ENCODE data around the gene CD70. TPM values are rescaled to one million over a fixed set of nuclear protein-coding genes. Genes with fewer than 3 reads are reported as not detected.
"Not testable (repeated sequence)": the region's sequence is repeated elsewhere in the genome, so short reads cannot be mapped to it uniquely, and the experiment has no call there.

The CD70 gene
- polyA plus RNA-seq, 1 donor (not counting 4 experiments of a cell fraction or from before 2014, with no cell fraction given): 0.22 TPM

GRCh38 chr19:6610934-6611852, 20.2 kb upstream of the CD70 start:
- Histone ChIP-seq H3K27ac (ENCODE audit: control insufficient read depth, insufficient read depth, low read length) (peak overlapping the region; percentile 10), H3K79me2 (ENCODE audit: control insufficient read depth, insufficient read depth, low read length) (no peaks in the 10 kb centered on the region), H3K4me3 (ENCODE audit: control insufficient read depth in 2 of 3, extremely low read depth in 1 of 3, insufficient read depth in 2 of 3, low read depth in 1 of 3, low read length in 3 of 3) (no peak overlapping the region), H4K20me1 (ENCODE audit: control insufficient read depth, extremely low read depth, insufficient read depth, low read length) (no peaks in the 10 kb centered on the region), H3K4me1 (ENCODE audit: control insufficient read depth, extremely low read depth, insufficient read depth, low read length) (peaks cover 12% of the 10 kb centered on the region), H3K27me3 (ENCODE audit: control insufficient read depth, extremely low read depth, insufficient read depth, low read length) (no peaks in the 10 kb centered on the region), H3K9me1 (ENCODE audit: control insufficient read depth, extremely low read depth, insufficient read depth, low read length) (no peaks in the 10 kb centered on the region), H3K36me3 (ENCODE audit: control insufficient read depth in 2 of 2, extremely low read depth in 1 of 2, insufficient read depth in 2 of 2, low read length in 2 of 2) (no peaks in the 10 kb centered on the region), H3K9ac (ENCODE audit: control insufficient read depth, extremely low read depth, insufficient read depth, low read length) (no peak overlapping the region), H3K9me3 (ENCODE audit: control insufficient read depth, low read depth, low read length) (no peaks in the 10 kb centered on the region), H3K4me2 (ENCODE audit: control insufficient read depth, extremely low read depth, insufficient read depth, low read depth, low read length) (peak overlapping the region; percentile 9), H2AFZ (ENCODE audit: control insufficient read depth, low read length) (no peak overlapping the region)
- FAIRE-seq (peak; percentile 71), DNase-seq (ENCODE audit: low read depth, low spot score) (peak; percentile 58)
- dilution Hi-C loops (cut with MboI; ENCODE audit: extremely low pct_ligation_motif_present, low sequenced_read_pairs): no loop called here
- TF ChIP-seq CTCF (optimal IDR thresholded peaks at IDR 0.05 in 1 of 3, IDR thresholded peaks at IDR 0.05 in 1 of 3, conservative IDR thresholded peaks at IDR 0.05 in 1 of 3; ENCODE audit: extremely low read depth in 1 of 3, insufficient read depth in 2 of 3, low read length in 3 of 3) (no peak), EZH2 (IDR thresholded peaks at IDR 0.05; ENCODE audit: low read length) (no peak)

- Histone ChIP-seq H3K4me2 (ENCODE audit: control insufficient read depth, extremely low read depth, insufficient read depth, low read depth, low read length) (no peak overlapping the region), H3K9ac (ENCODE audit: control insufficient read depth, extremely low read depth, insufficient read depth, low read length) (no peak overlapping the region), H3K4me3 (ENCODE audit: control insufficient read depth in 2 of 3, extremely low read depth in 1 of 3, insufficient read depth in 2 of 3, low read depth in 1 of 3, low read length in 3 of 3) (no peak overlapping the region), H3K27ac (ENCODE audit: control insufficient read depth, insufficient read depth, low read length) (no peak overlapping the region), H2AFZ (ENCODE audit: control insufficient read depth, low read length) (no peak overlapping the region), H3K36me3 (ENCODE audit: control insufficient read depth in 2 of 2, extremely low read depth in 1 of 2, insufficient read depth in 2 of 2, low read length in 2 of 2) (no peaks in the 10 kb centered on the region), H3K4me1 (ENCODE audit: control insufficient read depth, extremely low read depth, insufficient read depth, low read length) (peaks cover 10% of the 10 kb centered on the region), H3K79me2 (ENCODE audit: control insufficient read depth, insufficient read depth, low read length) (no peaks in the 10 kb centered on the region), H4K20me1 (ENCODE audit: control insufficient read depth, extremely low read depth, insufficient read depth, low read length) (no peaks in the 10 kb centered on the region), H3K27me3 (ENCODE audit: control insufficient read depth, extremely low read depth, insufficient read depth, low read length) (no peaks in the 10 kb centered on the region), H3K9me1 (ENCODE audit: control insufficient read depth, extremely low read depth, insufficient read depth, low read length) (no peaks in the 10 kb centered on the region), H3K9me3 (ENCODE audit: control insufficient read depth, low read depth, low read length) (no peaks in the 10 kb centered on the region)
- DNase-seq (ENCODE audit: low read depth, low spot score) (no peak), FAIRE-seq (no peak)
- TF ChIP-seq CTCF (optimal IDR thresholded peaks at IDR 0.05 in 1 of 3, IDR thresholded peaks at IDR 0.05 in 1 of 3, conservative IDR thresholded peaks at IDR 0.05 in 1 of 3; ENCODE audit: extremely low read depth in 1 of 3, insufficient read depth in 2 of 3, low read length in 3 of 3) (no peak), EZH2 (IDR thresholded peaks at IDR 0.05; ENCODE audit: low read length) (no peak)
- dilution Hi-C loops (cut with MboI; ENCODE audit: extremely low pct_ligation_motif_present, low sequenced_read_pairs): no loop called here
Measured at GRCh38 chr19:6608940-6609339, 18.0 kb upstream of the CD70 start.

GRCh38 chr19:6608146-6608545, 17.2 kb upstream of the CD70 start:
- H3K9me3 ChIP-seq (ENCODE audit: control insufficient read depth, low read depth, low read length); H2AFZ ChIP-seq (ENCODE audit: control insufficient read depth, low read length); H3K9ac ChIP-seq (ENCODE audit: control insufficient read depth, extremely low read depth, insufficient read depth, low read length); H3K4me2 ChIP-seq (ENCODE audit: control insufficient read depth, extremely low read depth, insufficient read depth, low read depth, low read length); FAIRE-seq; DNase-seq (ENCODE audit: low read depth, low spot score); H3K27ac ChIP-seq (ENCODE audit: control insufficient read depth, insufficient read depth, low read length); H3K36me3 ChIP-seq (ENCODE audit: control insufficient read depth in 2 of 2, extremely low read depth in 1 of 2, insufficient read depth in 2 of 2, low read length in 2 of 2); H3K9me1 ChIP-seq (ENCODE audit: control insufficient read depth, extremely low read depth, insufficient read depth, low read length); H3K79me2 ChIP-seq (ENCODE audit: control insufficient read depth, insufficient read depth, low read length); H3K27me3 ChIP-seq (ENCODE audit: control insufficient read depth, extremely low read depth, insufficient read depth, low read length); H3K4me3 ChIP-seq (ENCODE audit: control insufficient read depth in 2 of 3, extremely low read depth in 1 of 3, insufficient read depth in 2 of 3, low read depth in 1 of 3, low read length in 3 of 3); H4K20me1 ChIP-seq (ENCODE audit: control insufficient read depth, extremely low read depth, insufficient read depth, low read length); dilution Hi-C loops (cut with MboI; ENCODE audit: extremely low pct_ligation_motif_present, low sequenced_read_pairs): not testable (repeated sequence)
- H3K4me1 ChIP-seq (ENCODE audit: control insufficient read depth, extremely low read depth, insufficient read depth, low read length): peaks cover 10% of the 10 kb centered on the region

Measured in keratinocyte (primary cell).